HUES6 (cell line): ENCODE measurements around the gene PKP2.
A peak's percentile ranks its signal among the peaks of the same experiment; 100 is the strongest.

Experiments
- H3K27ac ChIP-seq: 2 replicates; pipeline ENCODE4 v1.7.0; 2013; ENCODE audit warnings: low read depth, mild to moderate bottlenecking, low read length, inconsistent platforms
- H3K27me3 ChIP-seq: 2 replicates; pipeline ENCODE4 v1.6.1; 2013; ENCODE audit warnings: low read length; ENCODE audit not compliant: control insufficient read depth, insufficient read depth
- H3K36me3 ChIP-seq: 2 replicates; pipeline ENCODE4 v1.6.1; 2013; ENCODE audit warnings: low read length; ENCODE audit not compliant: control insufficient read depth, insufficient read depth
- H3K4me1 ChIP-seq: 2 replicates; pipeline ENCODE4 v1.6.1; 2013; ENCODE audit warnings: low read length; ENCODE audit not compliant: control insufficient read depth, insufficient read depth
- H3K4me3 ChIP-seq: 2 replicates; pipeline ENCODE4 v1.5.1; 2013; ENCODE audit warnings: low read depth, low read length
- H3K9ac ChIP-seq: one replicate; pipeline ENCODE4 v1.6.1; 2013; ENCODE audit warnings: mild to moderate bottlenecking, low read length
- H3K9me3 ChIP-seq: 2 replicates; pipeline ENCODE4 v1.6.1; 2013; ENCODE audit warnings: low read depth, low read length; ENCODE audit not compliant: control insufficient read depth, insufficient read depth

PKP2 gene

GRCh38 chr12:32755051-32755653 lies 141.4 kb downstream of the PKP2 start:
- Histone ChIP-seq H3K9me3 (no peaks in the 10 kb centered on the region), H3K27ac (peak overlapping the region; percentile 93), H3K9ac (peak overlapping the region; percentile 95), H3K4me3 (peak overlapping the region; percentile 86), H3K4me1 (peaks cover 13% of the 10 kb centered on the region), H3K27me3 (no peaks in the 10 kb centered on the region), H3K36me3 (peaks cover 39% of the 10 kb centered on the region)

GRCh38 chr12:32754111-32754510 lies 142.5 kb downstream of the PKP2 start:
- H3K36me3 ChIP-seq: peaks cover 49% of the 10 kb centered on the region
- no peak overlapping the region for H3K27ac ChIP-seq
- H3K4me3 ChIP-seq: peak overlapping the region; percentile 86
- peak overlapping the region; percentile 21 for H3K9ac ChIP-seq
- H3K9me3 ChIP-seq: no peaks in the 10 kb centered on the region
- peaks cover 13% of the 10 kb centered on the region for H3K4me1 ChIP-seq
- H3K27me3 ChIP-seq: no peaks in the 10 kb centered on the region

GRCh38 chr12:32753605-32754004 lies 143.0 kb downstream of the PKP2 start:
- Histone ChIP-seq H3K27ac (no peak overlapping the region), H3K4me3 (peak overlapping the region; percentile 86), H3K9me3 (no peaks in the 10 kb centered on the region), H3K36me3 (peaks cover 54% of the 10 kb centered on the region), H3K4me1 (peaks cover 13% of the 10 kb centered on the region), H3K9ac (no peak overlapping the region), H3K27me3 (no peaks in the 10 kb centered on the region)

- Histone ChIP-seq H3K36me3 (peaks cover 97% of the 10 kb centered on the region), H3K9me3 (no peaks in the 10 kb centered on the region), H3K27me3 (no peaks in the 10 kb centered on the region), H3K27ac (no peak overlapping the region), H3K4me3 (no peak overlapping the region), H3K4me1 (peaks cover 15% of the 10 kb centered on the region), H3K9ac (no peak overlapping the region)
These were observed 153.3 kb downstream of the PKP2 start for GRCh38 chr12:32743264-32743663.

DNA sequence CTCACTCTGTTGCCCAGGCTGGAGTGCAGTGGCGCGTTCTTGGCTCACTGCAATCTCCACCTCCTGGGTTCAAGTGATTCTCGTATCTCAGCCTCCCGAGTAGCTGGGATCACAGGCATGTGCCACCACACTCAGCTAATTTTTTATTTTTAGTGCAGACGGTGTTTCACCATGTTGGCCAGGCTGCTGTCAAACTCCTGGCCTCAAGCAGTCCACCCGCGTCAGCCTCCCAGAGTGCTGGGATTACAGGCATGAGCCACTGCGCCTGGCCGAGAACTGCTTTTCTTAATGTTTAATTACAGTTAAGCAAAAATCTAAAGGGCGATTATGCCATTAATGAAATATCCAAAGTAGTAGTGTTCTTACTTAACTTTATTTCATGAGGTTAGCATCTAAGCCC lies 154.4 kb downstream of the PKP2 start:
- peaks cover 96% of the 10 kb centered on the region for H3K36me3 ChIP-seq
- no peak overlapping the region for H3K9ac ChIP-seq
- H3K4me3 ChIP-seq: no peak overlapping the region
- H3K27me3 ChIP-seq: no peaks in the 10 kb centered on the region
- peaks cover 15% of the 10 kb centered on the region for H3K4me1 ChIP-seq
- no peak overlapping the region for H3K27ac ChIP-seq
- no peaks in the 10 kb centered on the region for H3K9me3 ChIP-seq
